K562 (cell line): ENCODE results near the gene TMEM204. TPM values are rescaled to one million over a fixed set of nuclear protein-coding genes. Genes with fewer than 3 reads are reported as not detected.

Experiments
- ATAC-seq: fragments of 200-7000 bp; cut with Tn5 transposase; 3 replicates; pipeline ENCODE4 v1.9.1; 2020; ENCODE audit warnings: moderate library complexity
- BruUV-seq: library from RNA; stranded (reverse); fragments of 400-500 nt; replicated peaks from 2 replicates; lab custom pipeline; 2021; lab: Mats Ljungman, UMichigan
- CTCF ChIA-PET: fragments of 300-600 bp; formaldehyde crosslinking; extraction: SDS; loops from one replicate; lab custom pipeline; 2021; ENCODE audit warnings: low intra/inter-chr PET ratio; lab: Yijun Ruan, JAX
- POLR2A ChIA-PET: fragments of 300-600, 350-650 bp; sonication (Branson Sonifier 250); formaldehyde crosslinking; extraction: SDS; loops from one replicate; lab custom pipeline; 2021; ENCODE audit warnings: antibody characterized with exemption, inconsistent platforms; lab: Yijun Ruan, JAX
- DNase-seq, 4 experiments: peaks; one replicate each; pipeline versions ENCODE4 v3.0.0 to v3.0.0-alpha.2; 2011 to 2018; ENCODE audit warnings: low spot score in 3 of 4, mixed read lengths in 3 of 4; ENCODE audit errors: extremely low read depth in 1 of 4
- FAIRE-seq: peaks from 2 replicates; lab custom pipeline; 2011; peaks lifted over from hg19 to GRCh38; lab: Jason Lieb, UNC
- H2AFZ ChIP-seq: 2 replicates; pipeline ENCODE4 v1.6.0; 2011; ENCODE audit warnings: low read depth, low read length, control low read depth, inconsistent platforms
- H3K27ac ChIP-seq: fragments of 200-600 bp; 3 replicates; pipeline ENCODE4 v1.8.0; 2011; ENCODE audit warnings: low read depth, mild to moderate bottlenecking, control low read depth, inconsistent platforms, low read length, moderate library complexity, mixed read lengths; ENCODE audit errors: extremely low read depth
- H3K27me3 ChIP-seq, 2 experiments: fragments of 300-600 bp in 1 of 2; 2 replicates in 1 of 2; 3 replicates in 1 of 2; pipeline versions ENCODE4 v1.6.0 to v1.8.0; 2011; ENCODE audit warnings: inconsistent platforms in 2 of 2, low read length in 2 of 2, mild to moderate bottlenecking in 1 of 2, mixed read lengths in 1 of 2, moderate library complexity in 1 of 2; ENCODE audit not compliant: control insufficient read depth in 2 of 2, insufficient read depth in 2 of 2
- H3K36me3 ChIP-seq: fragments of 300-600 bp; 3 replicates; pipeline ENCODE4 v1.8.0; 2011; ENCODE audit warnings: mild to moderate bottlenecking, low read length, inconsistent platforms; ENCODE audit not compliant: control insufficient read depth, insufficient read depth
- H3K4me1 ChIP-seq, 2 experiments: fragments of 200-600 bp in 1 of 2; replicated peaks in 1 of 2; 2 replicates in 1 of 2; 3 replicates in 1 of 2; pipeline versions ENCODE4 v1.5.1 to v1.8.0; 2011; ENCODE audit warnings: inconsistent platforms in 2 of 2, low read length in 2 of 2, mild to moderate bottlenecking in 1 of 2, mixed read lengths in 1 of 2, moderate library complexity in 1 of 2; ENCODE audit not compliant: control insufficient read depth in 2 of 2, insufficient read depth in 2 of 2
- H3K4me2 ChIP-seq: 2 replicates; pipeline ENCODE4 v1.6.1; 2011; ENCODE audit warnings: low read length, control low read depth, inconsistent platforms, mixed read lengths; ENCODE audit not compliant: insufficient read depth
- H3K4me3 ChIP-seq: fragments of 200-600 bp; sonication (generic), shearing (Covaris generic); 2 replicates; pipeline ENCODE4 v1.5.1; 2016; ENCODE audit warnings: control low read depth, inconsistent platforms
- H3K79me2 ChIP-seq: fragments of 200-600 bp; 3 replicates; pipeline ENCODE4 v1.8.0; 2011; ENCODE audit warnings: low read length, inconsistent platforms; ENCODE audit not compliant: control insufficient read depth, insufficient read depth
- H3K9ac ChIP-seq, 2 experiments: 2 replicates each; pipeline versions ENCODE4 v1.6.0 to v1.6.1; 2011; ENCODE audit warnings: low read depth in 2 of 2, low read length in 2 of 2, control low read depth in 1 of 2, inconsistent platforms in 1 of 2, mild to moderate bottlenecking in 1 of 2, mixed read lengths in 1 of 2; ENCODE audit not compliant: insufficient read depth in 1 of 2
- H3K9me1 ChIP-seq: one replicate; pipeline ENCODE4 v1.6.0; 2011; ENCODE audit warnings: inconsistent platforms, mild to moderate bottlenecking, low read length, moderate library complexity; ENCODE audit not compliant: control insufficient read depth, insufficient read depth
- H3K9me3 ChIP-seq: replicated peaks from 2 replicates; pipeline ENCODE4 v1.5.1; 2011; ENCODE audit warnings: low read depth, low read length, inconsistent platforms; ENCODE audit not compliant: control insufficient read depth, insufficient read depth
- H4K20me1 ChIP-seq: replicated peaks from 2 replicates; pipeline ENCODE4 v1.6.1; 2011; ENCODE audit warnings: low read length, inconsistent platforms, mixed read lengths; ENCODE audit not compliant: control insufficient read depth, insufficient read depth
- CBFB ChIP-seq: sonication (generic); formaldehyde crosslinking; IDR thresholded peaks from 2 replicates; pipeline ENCODE4 v1.4.0; 2020; ENCODE audit warnings: mild to moderate bottlenecking, missing genetic modification reagents
- FIP1L1 ChIP-seq: fragments of 200-400 bp; formaldehyde crosslinking; IDR thresholded peaks from 2 replicates; pipeline ENCODE4 v1.6.1; 2018; ENCODE audit warnings: mild to moderate bottlenecking, low read depth, low read length; ENCODE audit not compliant: poor library complexity, severe bottlenecking
- POLR2G ChIP-seq: fragments of 200-400 bp; formaldehyde crosslinking; IDR thresholded peaks from 2 replicates; pipeline ENCODE4 v1.6.1; 2017; ENCODE audit warnings: low read depth, mild to moderate bottlenecking, antibody characterized with exemption, low read length, moderate library complexity
- RBM17 ChIP-seq: fragments of 200-400 bp; formaldehyde crosslinking; IDR thresholded peaks from 2 replicates; pipeline ENCODE4 v1.6.1; 2017; ENCODE audit warnings: low read depth, mild to moderate bottlenecking, low read length, borderline replicate concordance
- WGBS: fragments of 100-300 bp; shearing (Covaris generic); methylation state at CpG from one replicate; pipeline ENCODE4 v1.1.6; 2016; ENCODE audit warnings: low coverage, mixed read lengths; ENCODE audit not compliant: insufficient coverage; ENCODE audit errors: missing lambda C conversion rate; 5-methylcytosine and 5-hydroxymethylcytosine counted together
- in situ Hi-C: fragments of 300-500 bp; cut with MboI; formaldehyde crosslinking; loops from 4 replicates; pipeline ENCODE4 v1.15.0; 2018; ENCODE audit warnings: inconsistent platforms, mixed read lengths
- intact Hi-C: fragments of 100-400 bp; cut with micrococcal nuclease; formaldehyde crosslinking; loops from 2 replicates; pipeline ENCODE4 v1.14.2; 2022
- polyA plus RNA-seq, 8 experiments: library from polyadenylated mRNA; depleted of rRNA in 4 of 8; stranded (reverse) in 5 of 8; unstranded in 3 of 8; fragments of >200 nt; fragmentation: Nextera tagmentation in 2 of 8; fragmentation: Illumina TruSeq in 1 of 8; extraction: Ambion mirVana in 2 of 8; extraction: Trizol in 1 of 8; gene quantifications; 2 replicates each; pipeline versions ENCODE4 v1.2.1 to v1.2.3, GENCODE V29; 2011 to 2014; ENCODE audit warnings: inconsistent platforms in 1 of 8, missing spikeins in 1 of 8
- total RNA-seq, 7 experiments: library from RNA; depleted of rRNA in 6 of 7; stranded (reverse); fragments of >200 nt in 6 of 7; fragmentation: Illumina TruSeq in 2 of 7; extraction: Trizol in 2 of 7; gene quantifications; 2 replicates each; pipeline versions ENCODE4 v1.2.1 to v1.2.3, GENCODE V29; 2011 to 2021; ENCODE audit warnings: low replicate concordance in 1 of 7
- TF ChIP-seq, protein P1 (sequence below): sonication (generic); formaldehyde crosslinking; IDR thresholded peaks from 2 replicates; pipeline ENCODE4 v1.8.1; 2023; ENCODE audit warnings: mild to moderate bottlenecking, missing genetic modification reagents
- TF ChIP-seq, protein P2 (sequence below): sonication (generic); formaldehyde crosslinking; IDR thresholded peaks from 2 replicates; pipeline ENCODE4 v1.8.1; 2022; ENCODE audit warnings: missing genetic modification reagents

Gene TMEM204
- total and polyA plus RNA-seq, 9 of the 15 experiments (the other 6 are each of a cell fraction or from before 2014, with no cell fraction given), result 0.04 to 0.18 TPM; not detected in 7

DNA sequence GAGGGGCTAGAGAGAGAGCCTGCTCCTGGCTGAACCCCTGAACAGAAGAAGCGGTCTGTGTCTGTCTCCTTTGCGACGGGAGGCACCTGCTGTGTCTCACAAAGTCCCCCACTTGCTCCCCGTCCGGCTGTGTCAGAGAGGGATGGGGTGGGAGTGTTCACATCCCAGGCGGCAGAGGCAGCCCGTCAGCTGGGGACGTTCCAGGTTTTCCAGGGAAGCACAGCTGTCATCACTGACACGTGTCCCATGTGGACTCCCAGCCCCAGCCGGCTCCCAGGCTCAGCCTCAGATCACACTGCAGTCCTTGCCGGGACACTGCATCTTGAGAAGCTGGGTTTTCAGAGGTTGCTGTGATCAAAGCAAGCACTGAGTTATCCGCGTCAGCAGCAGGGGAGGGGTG is 38.8 kb upstream of the TMEM204 start:
- no peaks in the 10 kb centered on the region for H3K9me3 ChIP-seq
- no peak for FAIRE-seq
- TF ChIP-seq CBFB (CRISPR knock-in tag) (no peak), RBM17 (no peak)
- TF ChIP-seq, all 486 proteins: peak for 0
- ATAC-seq (no peak), DNase-seq (no peak)
- BruUV-seq, result no TSS peak
- Histone ChIP-seq H3K9me1 (no peaks in the 10 kb centered on the region), H3K79me2 (peaks cover 32% of the 10 kb centered on the region), H3K4me2 (peak overlapping the region; percentile 87; the same call in 1 of the 2 replicates), H3K36me3 (peaks cover 54% of the 10 kb centered on the region; the same call in 2 of the 3 replicates), H3K4me1 (peaks cover 16 to 54% of the 10 kb centered on the region in 2 experiments; a peak in 3 of 5 replicates), H3K4me3 (peak overlapping the region; percentile 92; the same call in 1 of the 2 replicates), H2AFZ (no peak overlapping the region), H3K27me3 (no peaks in the 10 kb centered on the region), H4K20me1 (peaks cover 7% of the 10 kb centered on the region; the same call in 1 of the 2 replicates), H3K9ac (peak overlapping the region in 1 of 2 experiments; percentile 99; a peak in 2 of 4 replicates), H3K27ac (no peak overlapping the region)
- CTCF ChIA-PET, result no interaction called here
- WGBS, result 93% methylated on average over 13 of the region's 13 CpGs
- in situ Hi-C loops, result no loop called here
- POLR2A ChIA-PET, result interaction anchor here (0.9 kb wide), 1 partner anchor 184 kb away, joined by 3 read pairs; no protein-coding TSS in a partner anchor
- intact Hi-C loops, result no loop called here

DNA sequence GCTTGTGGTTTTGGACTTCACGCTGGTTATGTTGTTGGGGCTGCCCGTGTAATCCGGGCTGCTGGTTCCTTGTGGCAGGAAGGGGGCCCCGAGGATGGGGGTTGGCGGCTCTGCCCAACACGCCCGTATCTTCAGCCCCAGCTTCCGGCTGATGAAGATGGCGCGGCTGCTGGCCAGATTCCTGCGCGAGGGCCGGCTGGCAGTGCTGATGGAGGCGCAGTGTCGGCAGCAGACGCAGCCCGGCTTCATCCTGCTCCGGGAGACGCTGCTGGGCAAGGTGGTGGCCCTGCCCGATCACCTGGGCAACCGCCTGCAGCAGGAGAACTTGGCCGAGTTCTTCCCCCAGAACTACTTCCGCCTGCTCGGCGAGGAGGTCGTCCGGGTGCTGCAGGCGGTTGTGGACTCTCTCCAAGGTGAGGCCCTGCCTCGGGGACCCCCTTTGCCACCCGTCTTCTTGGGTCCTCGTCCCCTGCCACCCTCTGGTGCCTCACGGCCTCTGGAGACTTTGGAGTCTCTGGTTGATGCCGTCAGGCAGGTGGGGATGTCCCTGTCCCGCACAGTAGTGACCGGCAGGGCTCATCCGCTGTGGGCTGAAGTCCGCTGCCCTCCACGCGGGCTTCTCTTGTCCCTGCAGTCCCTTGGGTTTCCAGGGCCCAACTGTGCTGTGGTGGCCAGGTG is 38.1 kb upstream of the TMEM204 start:
- FAIRE-seq (no peak), DNase-seq (no peak), ATAC-seq (no peak)
- BruUV-seq, result no TSS peak
- peaks cover 60% of the 10 kb centered on the region; the same call in 2 of the 3 replicates for H3K36me3 ChIP-seq
- H2AFZ ChIP-seq, result no peak overlapping the region
- 92% methylated on average over 30 of the region's 39 CpGs for WGBS
- H3K9me1 ChIP-seq, result no peaks in the 10 kb centered on the region
- peaks cover 7% of the 10 kb centered on the region; the same call in 1 of the 2 replicates for H4K20me1 ChIP-seq
- H3K27ac ChIP-seq, result no peak overlapping the region
- in situ Hi-C loops, result no loop called here
- no peaks in the 10 kb centered on the region for H3K27me3 ChIP-seq
- TF ChIP-seq, protein P1, sequence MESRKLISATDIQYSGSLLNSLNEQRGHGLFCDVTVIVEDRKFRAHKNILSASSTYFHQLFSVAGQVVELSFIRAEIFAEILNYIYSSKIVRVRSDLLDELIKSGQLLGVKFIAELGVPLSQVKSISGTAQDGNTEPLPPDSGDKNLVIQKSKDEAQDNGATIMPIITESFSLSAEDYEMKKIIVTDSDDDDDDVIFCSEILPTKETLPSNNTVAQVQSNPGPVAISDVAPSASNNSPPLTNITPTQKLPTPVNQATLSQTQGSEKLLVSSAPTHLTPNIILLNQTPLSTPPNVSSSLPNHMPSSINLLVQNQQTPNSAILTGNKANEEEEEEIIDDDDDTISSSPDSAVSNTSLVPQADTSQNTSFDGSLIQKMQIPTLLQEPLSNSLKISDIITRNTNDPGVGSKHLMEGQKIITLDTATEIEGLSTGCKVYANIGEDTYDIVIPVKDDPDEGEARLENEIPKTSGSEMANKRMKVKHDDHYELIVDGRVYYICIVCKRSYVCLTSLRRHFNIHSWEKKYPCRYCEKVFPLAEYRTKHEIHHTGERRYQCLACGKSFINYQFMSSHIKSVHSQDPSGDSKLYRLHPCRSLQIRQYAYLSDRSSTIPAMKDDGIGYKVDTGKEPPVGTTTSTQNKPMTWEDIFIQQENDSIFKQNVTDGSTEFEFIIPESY (CRISPR knock-in tag), result peak; percentile 65
- TF ChIP-seq FIP1L1 (peak; percentile 4), POLR2G (peak; percentile 14)
- TF ChIP-seq, protein P2, sequence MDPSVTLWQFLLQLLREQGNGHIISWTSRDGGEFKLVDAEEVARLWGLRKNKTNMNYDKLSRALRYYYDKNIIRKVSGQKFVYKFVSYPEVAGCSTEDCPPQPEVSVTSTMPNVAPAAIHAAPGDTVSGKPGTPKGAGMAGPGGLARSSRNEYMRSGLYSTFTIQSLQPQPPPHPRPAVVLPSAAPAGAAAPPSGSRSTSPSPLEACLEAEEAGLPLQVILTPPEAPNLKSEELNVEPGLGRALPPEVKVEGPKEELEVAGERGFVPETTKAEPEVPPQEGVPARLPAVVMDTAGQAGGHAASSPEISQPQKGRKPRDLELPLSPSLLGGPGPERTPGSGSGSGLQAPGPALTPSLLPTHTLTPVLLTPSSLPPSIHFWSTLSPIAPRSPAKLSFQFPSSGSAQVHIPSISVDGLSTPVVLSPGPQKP, result no peak
- no peak overlapping the region for H3K4me3 ChIP-seq
- peaks cover 32% of the 10 kb centered on the region for H3K79me2 ChIP-seq
- intact Hi-C loops, result no loop called here
- H3K4me2 ChIP-seq, result no peak overlapping the region
- ChIA-PET POLR2A (no interaction called here), CTCF (no interaction called here)
- H3K9me3 ChIP-seq, result no peaks in the 10 kb centered on the region
- peak overlapping the region in 1 of 2 experiments; percentile 99; a peak in 1 of 4 replicates for H3K9ac ChIP-seq
- H3K4me1 ChIP-seq, result peaks cover 16 to 58% of the 10 kb centered on the region in 2 experiments; a peak in 3 of 5 replicates
